PC-3 (cell line): ENCODE measurements around the gene TFG. TPM values are rescaled to one million over a fixed set of nuclear protein-coding genes. Genes with fewer than 3 reads are reported as not detected.
A peak's percentile ranks its signal among the peaks of the same experiment; 100 is the strongest.

ENCODE experiments used
- ATAC-seq: fragments of 200-7000 bp; cut with Tn5 transposase; 2 replicates; pipeline ENCODE4 v1.9.1; 2020; ENCODE audit warnings: mild to moderate bottlenecking, moderate library complexity
- BruUV-seq: library from RNA; stranded (reverse); fragments of 400-500 nt; replicated peaks from 2 replicates; lab custom pipeline; 2021; lab: Mats Ljungman, UMichigan
- CTCF ChIA-PET: fragments of 300-600 bp; sonication (Branson Sonifier 250); formaldehyde crosslinking; loops from one replicate; lab custom pipeline; 2022; ENCODE audit warnings: antibody characterized with exemption; lab: Charles Lee
- POLR2A ChIA-PET: fragments of 300-600 bp; sonication (Branson Sonifier 250); formaldehyde crosslinking; loops from one replicate; lab custom pipeline; 2022; ENCODE audit warnings: antibody characterized with exemption; ENCODE audit not compliant: unreplicated experiment; lab: Charles Lee
- DNase-seq: peaks from one replicate; pipeline ENCODE4 v3.0.0-alpha.2; 2015
- H2AFZ ChIP-seq: fragments of 300-600 bp; sonication (generic); 2 replicates; pipeline ENCODE4 v1.6.0; 2016; ENCODE audit warnings: antibody characterized with exemption, low read length
- H3F3A ChIP-seq: fragments of 300-600 bp; sonication (generic); one replicate; pipeline ENCODE4 v1.6.0; 2017; ENCODE audit warnings: antibody characterized with exemption, low read length, control low read depth, mild to moderate bottlenecking; ENCODE audit not compliant: unreplicated experiment
- H3K27ac ChIP-seq: fragments of 300-600 bp; sonication (generic); 2 replicates; pipeline ENCODE4 v1.5.1; 2016; ENCODE audit warnings: mild to moderate bottlenecking, low read length
- H3K27me3 ChIP-seq: fragments of 300-600 bp; sonication (generic); 2 replicates; pipeline ENCODE4 v1.6.1; 2016; ENCODE audit warnings: low read length, mixed read lengths
- H3K36me3 ChIP-seq: fragments of 300-600 bp; sonication (generic); 2 replicates; pipeline ENCODE4 v1.6.1; 2016; ENCODE audit warnings: low read depth, mixed run types, low read length, mixed read lengths
- H3K4me1 ChIP-seq: fragments of 300-600 bp; sonication (generic); 2 replicates; pipeline ENCODE4 v1.5.1; 2016; ENCODE audit warnings: low read length; ENCODE audit not compliant: insufficient read depth
- H3K4me2 ChIP-seq: fragments of 300-600 bp; sonication (generic); 2 replicates; pipeline ENCODE4 v1.6.0; 2016; ENCODE audit warnings: low read length
- H3K4me3 ChIP-seq: fragments of 300-600 bp; sonication (generic); 2 replicates; pipeline ENCODE4 v1.5.1; 2016; ENCODE audit warnings: mild to moderate bottlenecking, low read length, mixed read lengths
- H3K79me2 ChIP-seq: fragments of 300-600 bp; sonication (generic); 2 replicates; pipeline ENCODE4 v1.6.1; 2017; ENCODE audit warnings: low read length, mixed read lengths
- H3K9ac ChIP-seq: fragments of 300-600 bp; sonication (generic); 2 replicates; pipeline ENCODE4 v1.6.0; 2016; ENCODE audit warnings: mild to moderate bottlenecking, low read length
- H3K9me2 ChIP-seq: fragments of 300-600 bp; sonication (generic); replicated peaks from 2 replicates; pipeline ENCODE4 v1.6.1; 2016; ENCODE audit warnings: mixed run types, low read length, mixed read lengths
- H3K9me3 ChIP-seq: fragments of 300-600 bp; sonication (generic); 2 replicates; pipeline ENCODE4 v1.6.1; 2016; ENCODE audit warnings: low read length, mixed read lengths
- H4K20me1 ChIP-seq: fragments of 300-600 bp; sonication (generic); 2 replicates; pipeline ENCODE4 v1.6.1; 2016; ENCODE audit warnings: low read length, mixed read lengths
- CTCF ChIP-seq: fragments of 300-600 bp; sonication (generic); conservative IDR thresholded peaks from 2 replicates; pipeline ENCODE4 v1.5.1; 2017; ENCODE audit warnings: antibody characterized with exemption, low read depth, mild to moderate bottlenecking, low read length
- EZH2 ChIP-seq: fragments of 300-600 bp; sonication (generic); IDR thresholded peaks from one replicate; pipeline ENCODE4 v1.6.1; 2017; ENCODE audit warnings: antibody characterized with exemption, mild to moderate bottlenecking, low read length; ENCODE audit not compliant: unreplicated experiment
- EZH2phosphoT487 ChIP-seq: fragments of 300-600 bp; sonication (generic); IDR thresholded peaks from 2 replicates; pipeline ENCODE4 v1.6.1; 2018; ENCODE audit warnings: mild to moderate bottlenecking, antibody characterized with exemption, low read length, borderline replicate concordance
- intact Hi-C: fragments of 100-400 bp; cut with micrococcal nuclease; formaldehyde crosslinking; loops from 2 replicates; pipeline ENCODE4 v1.9.0; 2023
- total RNA-seq: library from RNA; depleted of rRNA; stranded (reverse); fragments of >200 nt; gene quantifications from 2 replicates; pipeline ENCODE4 v1.2.3, GENCODE V29; 2014

TFG gene
- total RNA-seq, 1 experiment from 2014 or later, result 97.9 TPM

GRCh38 chr3:100717063-100717462 lies 7.8 kb downstream of the TFG start:
- Histone ChIP-seq H3K9me2 (no peaks in the 10 kb centered on the region), H2AFZ (no peak overlapping the region), H3K4me1 (peaks cover 13% of the 10 kb centered on the region), H4K20me1 (peaks cover 73% of the 10 kb centered on the region), H3F3A (no peaks in the 10 kb centered on the region), H3K9me3 (no peaks in the 10 kb centered on the region), H3K4me2 (0 out of 2 replicates have a peak overlapping the region, but pooled peaks have one; percentile 4), H3K4me3 (no peak overlapping the region), H3K79me2 (peaks cover 98% of the 10 kb centered on the region), H3K27ac (no peak overlapping the region), H3K27me3 (no peaks in the 10 kb centered on the region), H3K9ac (no peak overlapping the region), H3K36me3 (peaks cover 67% of the 10 kb centered on the region)
- intact Hi-C loops, result loop anchor here (10.0 kb wide), 1 partner anchor 402 kb away; no protein-coding TSS in a partner anchor
- CTCF ChIA-PET, result interaction anchor here (0.7 to 1.3 kb wide), 2 partner anchors 113 to 254 kb away, joined by 3 to 5 read pairs; no protein-coding TSS in a partner anchor
- POLR2A ChIA-PET, result no interaction called here
- peak; percentile 61 for ATAC-seq
- no peak for DNase-seq
- no TSS peak for BruUV-seq
- TF ChIP-seq CTCF (no peak), EZH2phosphoT487 (no peak), EZH2 (no peak)

DNA sequence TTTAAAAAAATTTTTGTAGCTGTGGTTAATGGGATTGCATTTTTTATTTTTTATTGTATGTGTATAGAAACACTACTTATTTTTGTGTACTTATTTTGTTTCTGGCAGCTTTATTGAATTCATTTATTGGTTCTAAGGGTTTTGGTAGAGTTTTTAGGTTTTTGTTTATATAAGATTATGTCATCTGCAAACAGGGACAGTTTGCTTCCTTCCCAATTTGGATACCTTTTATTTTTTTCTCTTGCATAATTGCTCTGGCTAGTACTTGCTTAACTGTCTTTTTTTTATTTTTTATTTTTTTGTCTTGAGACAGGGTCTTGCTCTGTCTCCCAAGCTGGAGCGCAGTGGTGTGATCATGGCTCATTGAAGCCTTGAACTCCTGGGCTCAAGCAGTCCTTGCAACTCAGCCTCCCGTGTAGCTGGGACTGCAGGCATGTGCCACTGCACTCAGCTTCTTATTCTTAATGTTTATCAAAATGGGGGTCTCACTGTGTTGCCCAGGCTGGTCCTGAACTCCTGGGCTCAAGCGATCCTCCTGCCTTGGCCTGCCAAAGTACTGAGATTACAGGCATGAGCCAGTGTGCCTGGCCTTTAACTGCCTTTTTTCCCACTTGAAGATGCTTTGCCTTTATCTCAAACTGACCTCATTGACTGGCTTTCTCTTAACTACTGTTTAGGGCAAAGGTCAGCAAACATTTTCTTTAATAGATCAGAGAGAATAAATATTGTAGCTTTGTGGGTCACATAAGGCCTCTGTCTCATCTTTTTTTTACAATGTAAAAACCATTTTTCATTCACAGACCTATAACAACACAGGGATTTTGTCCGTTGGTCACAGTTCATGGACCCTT lies 8.6 kb downstream of the TFG start:
- ChIA-PET CTCF (interaction anchor here (1.3 kb wide), 1 partner anchor 114 kb away, joined by 3 read pairs; no protein-coding TSS in a partner anchor), POLR2A (no interaction called here)
- no peak overlapping the region for H3K4me3 ChIP-seq
- peaks cover 98% of the 10 kb centered on the region for H3K79me2 ChIP-seq
- no peak overlapping the region for H3K27ac ChIP-seq
- TF ChIP-seq EZH2phosphoT487, result no peak
- no peak for TF ChIP-seq CTCF
- no peak for TF ChIP-seq EZH2
- DNase-seq, result no peak
- intact Hi-C loops, result loop anchor here (10.0 kb wide), 1 partner anchor 403 kb away; no protein-coding TSS in a partner anchor
- H3K4me2 ChIP-seq, result no peak overlapping the region
- no peak overlapping the region for H2AFZ ChIP-seq
- no peaks in the 10 kb centered on the region for H3F3A ChIP-seq
- H3K27me3 ChIP-seq, result no peaks in the 10 kb centered on the region
- peaks cover 75% of the 10 kb centered on the region for H3K36me3 ChIP-seq
- no peak overlapping the region for H3K9ac ChIP-seq
- H3K9me3 ChIP-seq, result no peaks in the 10 kb centered on the region
- BruUV-seq, result no TSS peak
- peaks cover 13% of the 10 kb centered on the region for H3K4me1 ChIP-seq
- H3K9me2 ChIP-seq, result no peaks in the 10 kb centered on the region
- peak; percentile 23 for ATAC-seq
- H4K20me1 ChIP-seq, result peaks cover 65% of the 10 kb centered on the region

- Histone ChIP-seq H3K27me3 (no peaks in the 10 kb centered on the region), H3K4me1 (peaks cover 13% of the 10 kb centered on the region), H3F3A (no peaks in the 10 kb centered on the region), H3K27ac (no peak overlapping the region), H3K9ac (no peak overlapping the region), H3K9me2 (no peaks in the 10 kb centered on the region), H2AFZ (no peak overlapping the region), H3K9me3 (no peaks in the 10 kb centered on the region), H3K36me3 (peaks cover 79% of the 10 kb centered on the region), H3K79me2 (peaks cover 97% of the 10 kb centered on the region), H3K4me3 (no peak overlapping the region), H3K4me2 (no peak overlapping the region), H4K20me1 (peaks cover 60% of the 10 kb centered on the region)
- no TSS peak for BruUV-seq
- TF ChIP-seq CTCF, result no peak
- TF ChIP-seq EZH2, result no peak
- no peak for TF ChIP-seq EZH2phosphoT487
- ATAC-seq, result no peak
- ChIA-PET CTCF (no interaction called here), POLR2A (no interaction called here)
- DNase-seq, result no peak
- intact Hi-C loops, result loop anchor here (10.0 kb wide), 1 partner anchor 404 kb away; no protein-coding TSS in a partner anchor
These were observed 9.8 kb downstream of the TFG start for GRCh38 chr3:100719136-100719535.
